Measurements from ENCODE around the gene CD59. TPM values are rescaled to one million over a fixed set of nuclear protein-coding genes. Genes with fewer than 3 reads are reported as not detected.
A peak's percentile ranks its signal among the peaks of the same experiment; 100 is the strongest.

Gene CD59
- total and polyA plus RNA-seq, 9 of the 15 experiments (the other 6 are each of a cell fraction or from before 2014, with no cell fraction given): 38.1 to 338 (median 173) TPM

DNA sequence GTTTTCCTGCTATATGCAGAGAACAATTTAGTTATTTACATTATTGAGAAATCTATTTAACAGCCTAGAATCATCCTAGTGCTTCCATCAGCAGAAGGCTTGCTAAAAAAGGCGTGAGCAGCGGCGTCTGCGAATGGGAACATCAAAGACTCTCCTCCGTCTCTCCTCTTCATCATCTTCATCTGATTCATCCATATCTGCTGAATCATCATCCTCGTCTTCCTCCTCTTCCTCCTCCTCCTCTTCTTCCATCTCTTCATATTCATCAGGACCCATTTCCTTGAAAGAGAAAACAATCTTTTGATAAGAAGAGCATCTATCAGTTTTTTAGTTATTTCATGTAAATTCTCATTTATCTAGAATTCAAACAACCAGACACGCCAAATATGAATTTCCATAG is 5.6 kb upstream of the CD59 start (continued):
- TF ChIP-seq, protein P1, sequence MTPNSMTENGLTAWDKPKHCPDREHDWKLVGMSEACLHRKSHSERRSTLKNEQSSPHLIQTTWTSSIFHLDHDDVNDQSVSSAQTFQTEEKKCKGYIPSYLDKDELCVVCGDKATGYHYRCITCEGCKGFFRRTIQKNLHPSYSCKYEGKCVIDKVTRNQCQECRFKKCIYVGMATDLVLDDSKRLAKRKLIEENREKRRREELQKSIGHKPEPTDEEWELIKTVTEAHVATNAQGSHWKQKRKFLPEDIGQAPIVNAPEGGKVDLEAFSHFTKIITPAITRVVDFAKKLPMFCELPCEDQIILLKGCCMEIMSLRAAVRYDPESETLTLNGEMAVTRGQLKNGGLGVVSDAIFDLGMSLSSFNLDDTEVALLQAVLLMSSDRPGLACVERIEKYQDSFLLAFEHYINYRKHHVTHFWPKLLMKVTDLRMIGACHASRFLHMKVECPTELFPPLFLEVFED (CRISPR knock-in tag; conservative IDR thresholded peaks at IDR 0.05): no peak
- TF ChIP-seq NFE2L1 (tag; IDR thresholded peaks at IDR 0.05; ENCODE audit: borderline replicate concordance, low read depth): 0 out of 2 replicates have a peak, but pooled peaks have one; percentile 16
- no peak for TF ChIP-seq ZNF445 (CRISPR knock-in tag; IDR thresholded peaks at IDR 0.05; ENCODE audit: low read depth)
- TF ChIP-seq EZH2 (IDR thresholded peaks at IDR 0.05; ENCODE audit: borderline replicate concordance, low read depth, low read length): no peak
- TF ChIP-seq ETV1 (tag; conservative IDR thresholded peaks at IDR 0.05; ENCODE audit: low read depth): no peak
- no peak for TF ChIP-seq MED1 (CRISPR knock-in tag; IDR thresholded peaks at IDR 0.05; ENCODE audit: borderline replicate concordance)
- peak; percentile 79 for TF ChIP-seq MAFG (tag; conservative IDR thresholded peaks at IDR 0.05)
- TF ChIP-seq, protein P2, sequence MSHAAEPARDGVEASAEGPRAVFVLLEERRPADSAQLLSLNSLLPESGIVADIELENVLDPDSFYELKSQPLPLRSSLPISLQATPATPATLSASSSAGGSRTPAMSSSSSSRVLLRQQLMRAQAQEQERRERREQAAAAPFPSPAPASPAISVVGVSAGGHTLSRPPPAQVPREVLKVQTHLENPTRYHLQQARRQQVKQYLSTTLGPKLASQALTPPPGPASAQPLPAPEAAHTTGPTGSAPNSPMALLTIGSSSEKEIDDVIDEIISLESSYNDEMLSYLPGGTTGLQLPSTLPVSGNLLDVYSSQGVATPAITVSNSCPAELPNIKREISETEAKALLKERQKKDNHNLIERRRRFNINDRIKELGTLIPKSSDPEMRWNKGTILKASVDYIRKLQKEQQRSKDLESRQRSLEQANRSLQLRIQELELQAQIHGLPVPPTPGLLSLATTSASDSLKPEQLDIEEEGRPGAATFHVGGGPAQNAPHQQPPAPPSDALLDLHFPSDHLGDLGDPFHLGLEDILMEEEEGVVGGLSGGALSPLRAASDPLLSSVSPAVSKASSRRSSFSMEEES (CRISPR knock-in tag; IDR thresholded peaks at IDR 0.05): no peak
- TF ChIP-seq ZNF316 (IDR thresholded peaks at IDR 0.05): peak; percentile 84
- TF ChIP-seq C11orf30 (IDR thresholded peaks at IDR 0.05; ENCODE audit: low read depth): peak; percentile 73
- peak; percentile 37; the same call in 1 of the 2 replicates for TF ChIP-seq MAFK (IDR thresholded peaks at IDR 0.05; ENCODE audit: low read length)
- TF ChIP-seq MAFF (IDR thresholded peaks at IDR 0.05; ENCODE audit: low read length): peak; percentile 20; the same call in 1 of the 2 replicates
- no peak for TF ChIP-seq BRCA1 (IDR thresholded peaks at IDR 0.05)
- no peak for TF ChIP-seq BRCA1 (CRISPR knock-in tag; IDR thresholded peaks at IDR 0.05)
- no peak for TF ChIP-seq TEAD1 (CRISPR knock-in tag; IDR thresholded peaks at IDR 0.05)

Measured in K562 (cell line).